Measurements from ENCODE around the gene KMT2D. TPM values are rescaled to one million over a fixed set of nuclear protein-coding genes. Genes with fewer than 3 reads are reported as not detected.

Gene KMT2D
- total RNA-seq, 1 donor from 2014 or later = 19.0 TPM

GRCh38 chr12:49030119-49030518 is 30.5 kb downstream of the KMT2D start:
- TF ChIP-seq CTCF (IDR thresholded peaks at IDR 0.05) (no peak), EZH2phosphoT487 (IDR thresholded peaks at IDR 0.05) (no peak), EZH2 (IDR thresholded peaks at IDR 0.05) (no peak)
- no peaks in the 10 kb centered on the region for H3K9me3 ChIP-seq (ENCODE audit: low read depth)
- no peak overlapping the region for H3K4me2 ChIP-seq
- no peaks in the 10 kb centered on the region for H3K9me3 Mint-ChIP-seq
- H3K27me3 ChIP-seq = no peaks in the 10 kb centered on the region
- no peaks in the 10 kb centered on the region for H3K4me1 Mint-ChIP-seq
- H3K36me3 Mint-ChIP-seq = peaks cover 33% of the 10 kb centered on the region
- no peak for DNase-seq (ENCODE audit: low spot score)
- H3K4me3 Mint-ChIP-seq = no peak overlapping the region
- no peaks in the 10 kb centered on the region for H3F3A ChIP-seq (ENCODE audit: low read depth)
- peaks cover 2% of the 10 kb centered on the region for H3K36me3 ChIP-seq
- no peak overlapping the region for H3K27ac Mint-ChIP-seq
- no peaks in the 10 kb centered on the region for H3K79me2 ChIP-seq (ENCODE audit: low read depth)
- H3K27ac ChIP-seq = no peak overlapping the region
- H3K9ac ChIP-seq = no peak overlapping the region
- H2AFZ ChIP-seq (replicated peaks) = no peak overlapping the region
- H3K27me3 Mint-ChIP-seq (ENCODE audit: insufficient read depth, low read depth) = peaks cover 4% of the 10 kb centered on the region
- H4K20me1 ChIP-seq (ENCODE audit: low read depth) = peaks cover 12% of the 10 kb centered on the region
- no peak overlapping the region for H3K4me3 ChIP-seq
- no peaks in the 10 kb centered on the region for H3K4me1 ChIP-seq

- no peaks in the 10 kb centered on the region for H3K27me3 ChIP-seq
- DNase-seq (ENCODE audit: low spot score) = no peak
- H3K27ac ChIP-seq = no peak overlapping the region
- Mint-ChIP-seq H3K9me3 (no peaks in the 10 kb centered on the region), H3K36me3 (peaks cover 37% of the 10 kb centered on the region), H3K27me3 (ENCODE audit: insufficient read depth, low read depth) (peaks cover 4% of the 10 kb centered on the region), H3K4me1 (no peaks in the 10 kb centered on the region), H3K4me3 (no peak overlapping the region), H3K27ac (no peak overlapping the region)
- TF ChIP-seq EZH2 (IDR thresholded peaks at IDR 0.05) = no peak
- TF ChIP-seq EZH2phosphoT487 (IDR thresholded peaks at IDR 0.05) = no peak
- TF ChIP-seq CTCF (IDR thresholded peaks at IDR 0.05) = no peak
- no peaks in the 10 kb centered on the region for H3K9me3 ChIP-seq (ENCODE audit: low read depth)
- H3K4me2 ChIP-seq = no peak overlapping the region
- H4K20me1 ChIP-seq (ENCODE audit: low read depth) = peaks cover 7% of the 10 kb centered on the region
- no peak overlapping the region for H3K4me3 ChIP-seq
- H3F3A ChIP-seq (ENCODE audit: low read depth) = no peaks in the 10 kb centered on the region
- no peaks in the 10 kb centered on the region for H3K79me2 ChIP-seq (ENCODE audit: low read depth)
- H2AFZ ChIP-seq (replicated peaks) = no peak overlapping the region
- H3K36me3 ChIP-seq = peaks cover 2% of the 10 kb centered on the region
- no peak overlapping the region for H3K9ac ChIP-seq
- no peaks in the 10 kb centered on the region for H3K4me1 ChIP-seq
Measured at GRCh38 chr12:49028666-49029275, 31.8 kb downstream of the KMT2D start.

GRCh38 chr12:49027846-49028555 is 32.6 kb downstream of the KMT2D start:
- H3K4me3 Mint-ChIP-seq = no peak overlapping the region
- Histone ChIP-seq H3K4me3 (no peak overlapping the region), H3K4me2 (no peak overlapping the region), H3K79me2 (ENCODE audit: low read depth) (no peaks in the 10 kb centered on the region), H4K20me1 (ENCODE audit: low read depth) (peaks cover 7% of the 10 kb centered on the region), H3F3A (ENCODE audit: low read depth) (no peaks in the 10 kb centered on the region), H3K36me3 (peaks cover 2% of the 10 kb centered on the region), H3K9ac (no peak overlapping the region), H2AFZ (replicated peaks) (no peak overlapping the region), H3K4me1 (no peaks in the 10 kb centered on the region), H3K27ac (no peak overlapping the region), H3K27me3 (no peaks in the 10 kb centered on the region), H3K9me3 (ENCODE audit: low read depth) (no peaks in the 10 kb centered on the region)
- H3K36me3 Mint-ChIP-seq = peaks cover 39% of the 10 kb centered on the region
- peak overlapping the region; percentile 42 for H3K27ac Mint-ChIP-seq
- TF ChIP-seq EZH2phosphoT487 (IDR thresholded peaks at IDR 0.05) (no peak), CTCF (IDR thresholded peaks at IDR 0.05) (no peak), EZH2 (IDR thresholded peaks at IDR 0.05) (no peak)
- DNase-seq (ENCODE audit: low spot score) = no peak
- no peaks in the 10 kb centered on the region for H3K9me3 Mint-ChIP-seq
- no peaks in the 10 kb centered on the region for H3K4me1 Mint-ChIP-seq
- H3K27me3 Mint-ChIP-seq (ENCODE audit: insufficient read depth, low read depth) = peaks cover 4% of the 10 kb centered on the region
